HG03139 (cell line): ENCODE data around the gene CILP.
"Not testable (repeated sequence)": the region's sequence is repeated elsewhere in the genome, so short reads cannot be mapped to it uniquely, and the experiment has no call there.

Experiments
- ATAC-seq: cut with Tn5 transposase; IDR thresholded peaks from one replicate; pipeline ENCODE4 v1.9.1; 2021; ENCODE audit not compliant: unreplicated experiment

CILP gene, protein sequence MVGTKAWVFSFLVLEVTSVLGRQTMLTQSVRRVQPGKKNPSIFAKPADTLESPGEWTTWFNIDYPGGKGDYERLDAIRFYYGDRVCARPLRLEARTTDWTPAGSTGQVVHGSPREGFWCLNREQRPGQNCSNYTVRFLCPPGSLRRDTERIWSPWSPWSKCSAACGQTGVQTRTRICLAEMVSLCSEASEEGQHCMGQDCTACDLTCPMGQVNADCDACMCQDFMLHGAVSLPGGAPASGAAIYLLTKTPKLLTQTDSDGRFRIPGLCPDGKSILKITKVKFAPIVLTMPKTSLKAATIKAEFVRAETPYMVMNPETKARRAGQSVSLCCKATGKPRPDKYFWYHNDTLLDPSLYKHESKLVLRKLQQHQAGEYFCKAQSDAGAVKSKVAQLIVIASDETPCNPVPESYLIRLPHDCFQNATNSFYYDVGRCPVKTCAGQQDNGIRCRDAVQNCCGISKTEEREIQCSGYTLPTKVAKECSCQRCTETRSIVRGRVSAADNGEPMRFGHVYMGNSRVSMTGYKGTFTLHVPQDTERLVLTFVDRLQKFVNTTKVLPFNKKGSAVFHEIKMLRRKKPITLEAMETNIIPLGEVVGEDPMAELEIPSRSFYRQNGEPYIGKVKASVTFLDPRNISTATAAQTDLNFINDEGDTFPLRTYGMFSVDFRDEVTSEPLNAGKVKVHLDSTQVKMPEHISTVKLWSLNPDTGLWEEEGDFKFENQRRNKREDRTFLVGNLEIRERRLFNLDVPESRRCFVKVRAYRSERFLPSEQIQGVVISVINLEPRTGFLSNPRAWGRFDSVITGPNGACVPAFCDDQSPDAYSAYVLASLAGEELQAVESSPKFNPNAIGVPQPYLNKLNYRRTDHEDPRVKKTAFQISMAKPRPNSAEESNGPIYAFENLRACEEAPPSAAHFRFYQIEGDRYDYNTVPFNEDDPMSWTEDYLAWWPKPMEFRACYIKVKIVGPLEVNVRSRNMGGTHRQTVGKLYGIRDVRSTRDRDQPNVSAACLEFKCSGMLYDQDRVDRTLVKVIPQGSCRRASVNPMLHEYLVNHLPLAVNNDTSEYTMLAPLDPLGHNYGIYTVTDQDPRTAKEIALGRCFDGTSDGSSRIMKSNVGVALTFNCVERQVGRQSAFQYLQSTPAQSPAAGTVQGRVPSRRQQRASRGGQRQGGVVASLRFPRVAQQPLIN

DNA sequence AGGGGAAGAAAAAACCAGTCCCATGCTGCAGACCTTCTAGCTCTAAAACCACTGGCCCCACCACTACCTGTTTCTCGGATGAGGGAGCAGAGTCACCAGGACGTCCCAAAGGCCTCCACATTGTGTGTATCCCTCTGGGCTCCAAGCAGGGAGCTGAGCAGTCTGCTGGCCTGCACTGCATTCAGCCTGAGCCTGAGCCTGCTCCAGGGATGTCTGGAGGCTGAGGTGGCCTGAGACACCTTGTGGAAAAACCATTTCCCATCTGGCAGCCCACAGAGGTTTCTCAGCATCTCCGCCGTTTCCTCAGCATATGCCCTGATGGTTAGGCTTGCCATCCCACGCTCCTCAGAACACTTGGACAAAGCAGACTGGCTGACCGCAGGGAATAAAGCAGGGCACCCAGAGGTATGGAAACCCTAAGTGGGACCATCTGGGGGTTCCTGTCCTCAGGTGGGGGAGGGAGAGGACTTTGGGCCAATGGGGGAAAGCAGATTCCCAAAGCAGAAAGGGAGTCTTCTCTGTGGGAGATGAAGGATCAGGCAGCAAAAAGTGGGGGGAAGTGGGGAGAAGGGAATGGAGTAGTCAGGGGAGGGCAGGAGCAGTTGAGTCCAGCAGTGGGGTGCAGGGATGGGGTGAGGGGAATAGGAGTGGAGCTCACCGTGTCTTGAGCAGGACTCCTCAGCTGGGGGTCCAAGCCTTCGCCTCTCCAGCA lies at the start of gene CILP:
Gene CILP, minus strand, starts transcription at position 704 of the 712 bp plus-strand sequence. CDS start 1,718 bp downstream, outside the sequence.
- ATAC-seq: no peak

- no peak for ATAC-seq
These were observed 49.7 kb upstream of the CILP start for GRCh38 chr15:65260968-65261367.

DNA sequence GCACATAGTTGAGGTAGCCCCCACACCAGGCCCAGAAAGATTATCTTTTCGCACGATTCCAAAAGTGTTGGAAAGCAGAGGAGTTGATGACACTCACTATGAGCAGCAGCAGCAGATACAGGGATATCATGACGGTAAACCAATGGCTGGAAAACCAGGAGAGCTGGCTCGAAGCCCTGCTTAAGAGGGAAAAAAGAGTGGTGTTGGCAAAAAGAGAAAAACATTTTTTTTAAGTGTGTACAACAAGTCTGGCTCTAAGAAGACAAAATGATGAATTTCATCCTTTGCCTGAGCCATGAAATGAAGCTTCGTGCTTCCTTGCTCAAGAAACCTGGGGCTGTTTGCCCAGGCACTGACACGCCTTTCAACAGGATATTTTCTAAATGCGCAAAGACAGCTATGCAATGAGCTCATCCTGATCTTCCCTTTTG lies 48.1 kb upstream of the CILP start:
- no peak for ATAC-seq

DNA sequence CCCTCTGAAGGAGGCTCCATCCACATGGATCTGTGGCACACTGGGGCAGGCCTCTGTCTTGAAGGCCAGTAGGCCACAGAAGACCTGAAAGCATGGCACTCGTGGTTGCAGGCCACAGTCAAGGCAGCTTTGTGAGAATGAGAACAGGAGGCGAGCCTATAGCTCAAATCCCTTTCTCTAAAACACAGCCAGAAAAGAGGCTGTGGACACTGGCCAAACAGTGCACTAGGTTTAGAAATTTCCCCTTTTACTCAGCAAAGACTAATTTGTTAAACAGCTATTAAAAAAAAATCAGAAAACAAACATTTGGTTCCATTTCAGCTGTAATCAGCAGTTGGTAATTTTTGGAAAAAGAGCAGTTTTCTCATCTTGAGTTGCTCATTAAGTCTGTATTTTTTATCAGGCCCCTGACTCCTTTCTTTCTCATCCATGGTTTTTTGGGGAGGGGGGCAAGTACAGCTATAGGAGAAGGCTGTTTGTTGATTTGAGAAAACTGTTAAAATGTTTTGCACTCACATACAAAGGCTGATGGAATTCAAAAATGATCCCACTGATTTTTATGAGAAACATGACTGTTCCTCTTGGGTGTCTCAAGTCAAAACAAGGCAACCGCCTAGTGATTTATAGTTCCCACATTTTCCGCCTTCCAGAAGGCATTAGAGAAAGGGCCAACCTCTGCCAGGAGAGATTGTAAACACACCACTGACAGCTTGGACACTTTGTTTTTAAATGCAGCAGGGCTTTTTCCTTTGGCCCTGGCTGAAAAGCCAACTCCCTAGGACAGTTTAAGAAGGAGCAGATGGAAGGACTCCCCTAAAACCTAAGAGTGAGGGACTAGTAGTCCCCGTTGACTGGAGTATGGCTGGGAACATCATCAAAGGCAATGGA lies 47.3 kb upstream of the CILP start:
- ATAC-seq: no peak

DNA sequence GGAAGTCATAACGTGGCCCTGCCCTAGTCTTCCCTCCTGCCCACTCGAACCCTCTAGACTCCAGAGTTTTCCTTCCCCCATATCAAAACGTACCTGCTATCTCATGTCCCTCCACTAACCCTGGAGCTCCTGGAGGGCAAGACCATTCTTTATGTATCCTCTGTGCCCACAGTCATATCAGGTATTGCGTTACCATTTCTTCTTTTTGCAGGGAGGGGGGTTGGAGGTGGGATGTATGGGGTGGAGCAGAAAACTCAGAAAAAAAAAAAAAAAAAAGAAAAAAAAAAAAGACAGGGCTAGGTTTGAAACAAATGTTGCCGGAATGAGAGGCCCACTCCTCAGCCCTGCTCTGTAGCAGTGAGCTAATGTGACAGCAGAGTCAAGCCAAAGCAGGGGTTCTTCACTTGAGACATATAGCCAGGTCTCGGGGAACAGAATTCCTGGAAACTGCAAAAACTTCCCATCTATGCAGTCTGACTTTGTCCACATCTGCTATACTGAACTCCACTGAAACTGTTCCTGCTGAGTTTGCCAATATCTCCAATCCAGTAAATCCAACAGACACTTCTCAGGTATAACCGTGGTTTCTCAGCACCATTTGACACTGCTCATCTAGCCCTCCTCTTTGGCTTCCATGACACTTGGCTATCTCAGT lies 44.3 kb upstream of the CILP start:
- ATAC-seq: no peak

DNA sequence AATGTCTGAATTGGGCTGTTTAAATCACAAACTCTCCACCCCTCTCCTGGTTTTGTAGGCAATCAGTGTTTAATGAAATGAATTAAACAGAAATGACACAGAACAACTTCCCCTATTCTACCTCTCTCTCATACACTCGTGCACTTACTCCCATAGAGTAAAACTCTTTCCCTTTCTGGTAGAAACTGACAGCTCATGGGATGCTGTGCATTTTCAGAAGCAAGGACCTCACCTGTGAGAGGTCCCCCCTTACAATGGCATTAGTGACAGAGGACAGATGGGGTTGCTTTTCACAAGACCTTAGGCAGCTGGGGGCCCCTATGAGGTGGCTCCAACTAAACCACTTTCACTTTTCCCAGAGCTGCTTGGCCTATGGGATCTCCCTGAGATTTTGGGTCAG lies 43.5 kb upstream of the CILP start:
- no peak for ATAC-seq

DNA sequence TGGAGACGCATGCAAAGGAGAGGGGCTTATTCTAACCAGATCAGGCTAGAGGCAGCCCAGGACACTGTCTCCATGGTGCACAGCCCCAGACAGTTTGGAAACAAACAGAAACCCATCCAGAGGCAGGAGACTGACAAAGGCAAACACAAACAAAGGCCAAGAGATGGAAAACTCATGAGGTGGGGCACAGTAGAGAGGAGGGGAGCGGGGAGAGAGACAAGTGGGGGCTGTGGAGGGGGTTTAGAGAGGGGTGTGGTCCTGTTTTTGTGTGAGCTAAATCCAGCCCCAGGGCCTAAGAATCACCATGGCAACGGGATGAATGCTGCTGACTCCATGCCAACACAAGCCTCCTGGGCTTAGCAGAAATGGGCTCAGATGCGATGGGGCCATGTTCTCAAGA lies 43.1 kb upstream of the CILP start:
- ATAC-seq: no peak

GRCh38 chr15:65249641-65250040 lies 38.4 kb upstream of the CILP start:
- no peak for ATAC-seq

DNA sequence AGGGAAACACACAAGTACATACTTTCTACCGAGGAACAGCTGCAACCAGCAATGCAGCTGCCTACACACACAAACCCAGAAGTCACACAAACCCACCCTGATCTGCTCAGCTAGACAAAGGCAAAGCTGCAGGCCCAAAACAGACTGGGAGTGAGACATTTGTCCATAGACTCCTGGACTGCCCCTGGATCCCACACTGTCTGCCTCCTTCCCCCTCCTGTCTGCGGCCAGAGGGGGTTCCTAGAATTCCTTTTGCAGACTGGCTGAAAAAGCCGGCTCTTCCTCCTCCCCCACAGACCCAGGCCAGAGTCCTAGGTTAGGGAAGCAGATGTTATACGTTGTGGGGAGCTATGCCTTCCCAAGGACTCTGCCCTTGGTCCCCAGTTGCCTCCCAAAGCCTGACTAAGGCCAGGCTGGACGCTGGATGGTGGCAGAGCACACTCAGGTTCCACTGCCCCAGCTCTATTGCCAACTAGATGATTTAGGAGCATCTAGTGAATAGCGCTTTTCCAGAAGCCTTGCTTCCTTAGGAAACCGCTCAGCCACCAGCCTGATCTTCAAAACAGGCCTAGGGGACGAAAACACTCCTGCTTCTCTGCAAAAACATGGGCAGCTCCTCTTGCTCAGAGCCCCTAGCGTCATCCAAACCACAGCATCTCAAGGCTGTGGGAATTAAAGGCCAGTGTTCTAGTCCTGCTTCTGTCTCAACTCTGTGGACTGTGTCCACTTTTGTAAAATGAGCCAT lies 37.4 kb upstream of the CILP start:
- ATAC-seq: no peak

GRCh38 chr15:65246939-65247338 lies 35.7 kb upstream of the CILP start:
- ATAC-seq: no peak

DNA sequence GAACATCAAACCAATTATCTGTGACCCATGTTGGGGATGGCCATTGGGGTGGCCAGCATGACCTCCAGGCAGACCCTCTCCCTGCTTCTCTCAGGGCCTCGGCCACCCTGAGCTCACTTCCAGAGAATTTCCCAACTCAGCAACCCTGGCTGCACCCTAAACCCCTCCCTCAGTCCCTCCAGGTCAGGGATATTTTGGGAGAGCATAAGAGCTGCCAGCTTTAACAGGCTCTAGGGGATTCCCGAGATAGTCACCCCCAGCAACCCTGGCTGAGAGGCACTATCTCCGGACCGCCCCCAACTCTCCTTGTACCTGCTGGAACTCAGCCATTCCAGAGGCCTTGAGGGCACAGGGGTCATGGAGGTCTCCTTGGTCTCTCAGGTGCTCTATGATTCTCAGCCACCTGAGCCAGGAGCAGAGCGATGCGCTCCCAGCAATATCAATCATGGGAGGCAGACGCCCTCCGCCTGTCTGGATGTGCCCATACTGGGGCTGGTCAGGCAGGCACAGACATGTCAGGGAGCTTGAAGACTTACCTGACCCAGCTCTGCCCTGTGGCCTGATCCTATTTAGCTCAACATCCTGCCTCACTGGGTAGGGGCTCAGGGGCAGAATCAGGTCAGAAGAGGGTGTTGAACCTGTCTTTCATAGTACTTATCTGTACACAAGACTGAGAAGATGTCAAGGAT lies 34.9 kb upstream of the CILP start:
- no peak for ATAC-seq

DNA sequence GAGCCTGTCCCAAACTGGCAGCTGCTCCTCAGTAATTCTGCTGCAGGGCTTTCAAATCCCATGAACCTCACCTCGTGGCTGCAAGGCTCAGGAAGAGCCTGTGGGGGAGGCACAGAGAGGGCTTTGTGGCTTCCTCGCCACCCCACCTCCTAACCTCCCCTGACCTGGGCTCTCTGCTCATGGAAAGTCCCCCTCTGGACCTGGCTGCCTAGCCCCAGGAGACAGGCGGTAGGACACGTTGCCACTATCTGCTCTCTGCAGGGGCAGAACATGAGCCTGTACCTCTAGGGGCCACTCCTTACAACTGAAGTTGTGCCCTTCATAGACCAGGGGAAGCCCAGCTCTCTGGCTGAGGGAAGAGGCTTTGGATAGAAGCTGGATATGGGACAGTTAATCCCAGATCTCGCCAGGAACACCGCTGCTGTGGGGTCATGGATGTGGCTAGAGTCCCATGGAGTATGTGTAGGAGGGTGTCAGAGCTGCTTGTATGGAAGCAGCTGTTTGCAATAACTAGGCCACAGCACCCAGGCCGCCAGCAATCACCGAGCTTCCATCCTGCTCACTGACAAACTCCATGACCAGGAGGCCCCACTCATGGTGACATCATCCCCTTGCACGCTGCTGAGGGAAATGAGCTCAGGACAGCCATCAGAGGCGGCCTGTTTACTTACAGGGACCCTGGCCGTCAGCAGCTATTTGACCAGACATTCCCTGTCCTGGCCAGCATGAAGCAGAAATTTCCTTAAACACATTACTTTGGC lies 34.0 kb upstream of the CILP start:
- no peak for ATAC-seq

- ATAC-seq: no peak
These were observed 33.4 kb upstream of the CILP start for GRCh38 chr15:65244638-65245037.

DNA sequence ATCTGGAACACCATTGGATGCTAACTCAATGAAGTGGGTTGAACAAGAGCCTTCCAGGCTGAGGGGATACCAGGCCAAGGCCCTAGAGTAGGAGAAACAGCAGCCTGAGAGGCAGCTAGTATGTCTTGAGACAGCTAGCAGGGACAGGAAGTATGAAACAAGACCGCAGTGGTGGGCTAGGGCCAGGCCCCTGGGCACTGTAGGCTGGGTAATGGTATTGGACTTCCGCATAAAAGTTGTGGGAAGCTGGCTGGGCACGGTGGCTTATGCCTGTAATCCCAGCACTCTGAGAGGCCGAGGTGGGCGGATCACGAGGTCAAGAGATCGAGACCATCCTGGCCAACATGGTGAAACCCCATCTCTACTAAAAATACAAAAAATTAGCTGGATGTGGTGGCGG lies 25.2 kb upstream of the CILP start:
- not testable (repeated sequence) for ATAC-seq

DNA sequence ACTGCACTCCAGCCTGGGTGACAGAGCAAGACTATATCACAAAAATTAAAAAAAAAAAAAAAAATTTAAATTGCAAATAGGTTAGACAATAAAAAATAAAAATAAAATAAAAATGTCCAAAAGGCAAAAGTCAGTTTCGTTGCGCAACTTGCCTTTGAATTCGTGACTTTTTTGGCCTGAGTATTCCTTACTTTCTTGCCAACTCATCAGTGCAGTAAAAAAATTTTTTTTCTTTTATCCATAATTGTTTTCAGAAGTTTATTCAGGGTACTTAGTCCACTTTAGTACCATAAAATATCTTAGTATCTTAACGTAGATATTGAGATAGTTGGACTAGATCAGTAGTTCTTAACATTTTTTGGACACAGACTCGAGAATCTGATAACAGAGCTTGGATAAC lies 22.4 kb upstream of the CILP start:
- ATAC-seq: no peak

GRCh38 chr15:65232520-65232919 lies 21.2 kb upstream of the CILP start:
- no peak for ATAC-seq

GRCh38 chr15:65231306-65231705 lies 20.0 kb upstream of the CILP start:
- no peak for ATAC-seq
